RWPE1 (cell line): ENCODE data around the gene PSMA1.

Source experiments
- CTCF ChIA-PET: fragments of 350-600 bp; sonication (Branson Sonifier 250); formaldehyde crosslinking; extraction: SDS; loops from one replicate; lab custom pipeline; 2021; lab: Yijun Ruan, JAX
- POLR2A ChIA-PET: fragments of 400-600 bp; formaldehyde crosslinking; extraction: SDS; loops from one replicate; lab custom pipeline; 2020; ENCODE audit warnings: antibody characterized with exemption; ENCODE audit not compliant: low non-redundant PET; lab: Yijun Ruan, JAX
- DNase-seq: peaks from one replicate; pipeline ENCODE4 v3.0.0; 2012; ENCODE audit warnings: low spot score
- H3K27ac ChIP-seq: fragments of 450-650 bp; 2 replicates; pipeline ENCODE4 v1.5.1; 2017
- TF ChIP-seq, protein P1 (sequence below): fragments of 450-650 bp; conservative IDR thresholded peaks from 2 replicates; pipeline ENCODE4 v1.5.1; 2017; ENCODE audit warnings: low read depth, mild to moderate bottlenecking

PSMA1 gene

DNA sequence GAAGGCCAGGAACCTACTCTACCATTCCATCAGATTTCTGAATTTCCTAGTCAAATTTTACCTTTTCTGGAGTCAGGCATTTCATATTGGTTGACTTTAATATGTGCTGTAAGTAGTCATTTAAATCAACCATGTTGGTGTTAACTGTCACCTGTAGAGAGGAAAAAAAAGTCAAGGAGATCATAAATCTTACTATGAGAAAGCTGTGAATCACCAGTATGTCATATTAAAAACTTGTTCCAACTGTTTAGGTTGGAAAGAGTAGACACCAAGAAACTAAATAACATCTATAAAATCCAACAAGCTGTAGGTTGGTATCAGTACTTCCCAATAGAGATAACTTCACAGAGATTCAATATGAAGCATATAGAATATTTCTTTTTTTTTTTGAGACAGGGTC lies 60.0 kb downstream of the PSMA1 start:
- ChIA-PET POLR2A (no interaction called here), CTCF (interaction anchor here (0.6 to 1.7 kb wide), 3 partner anchors 11 to 159 kb away, joined by 3 to 7 read pairs (median 3); no protein-coding TSS in a partner anchor)
- TF ChIP-seq, protein P1, sequence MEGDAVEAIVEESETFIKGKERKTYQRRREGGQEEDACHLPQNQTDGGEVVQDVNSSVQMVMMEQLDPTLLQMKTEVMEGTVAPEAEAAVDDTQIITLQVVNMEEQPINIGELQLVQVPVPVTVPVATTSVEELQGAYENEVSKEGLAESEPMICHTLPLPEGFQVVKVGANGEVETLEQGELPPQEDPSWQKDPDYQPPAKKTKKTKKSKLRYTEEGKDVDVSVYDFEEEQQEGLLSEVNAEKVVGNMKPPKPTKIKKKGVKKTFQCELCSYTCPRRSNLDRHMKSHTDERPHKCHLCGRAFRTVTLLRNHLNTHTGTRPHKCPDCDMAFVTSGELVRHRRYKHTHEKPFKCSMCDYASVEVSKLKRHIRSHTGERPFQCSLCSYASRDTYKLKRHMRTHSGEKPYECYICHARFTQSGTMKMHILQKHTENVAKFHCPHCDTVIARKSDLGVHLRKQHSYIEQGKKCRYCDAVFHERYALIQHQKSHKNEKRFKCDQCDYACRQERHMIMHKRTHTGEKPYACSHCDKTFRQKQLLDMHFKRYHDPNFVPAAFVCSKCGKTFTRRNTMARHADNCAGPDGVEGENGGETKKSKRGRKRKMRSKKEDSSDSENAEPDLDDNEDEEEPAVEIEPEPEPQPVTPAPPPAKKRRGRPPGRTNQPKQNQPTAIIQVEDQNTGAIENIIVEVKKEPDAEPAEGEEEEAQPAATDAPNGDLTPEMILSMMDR, result no peak
- DNase-seq, result no peak
- no peak overlapping the region for H3K27ac ChIP-seq

DNA sequence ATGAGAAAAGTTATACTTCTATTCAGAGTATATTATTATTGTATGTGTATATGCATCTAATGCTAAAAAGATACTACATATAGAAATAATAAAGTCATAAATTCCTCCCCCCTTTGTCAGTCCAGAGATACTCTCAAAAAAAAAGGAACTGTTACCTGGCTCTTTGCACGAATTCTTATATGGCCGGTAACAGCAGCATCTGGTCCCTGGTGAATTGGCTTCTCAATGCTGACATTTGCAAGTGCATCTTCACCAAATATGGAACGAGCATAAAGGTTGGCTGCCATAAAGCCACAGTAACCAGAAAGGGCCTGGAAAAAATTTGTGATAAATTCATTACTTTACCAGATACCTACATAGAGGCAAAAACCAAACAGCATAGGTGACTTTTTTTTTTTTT lies 61.8 kb downstream of the PSMA1 start:
- DNase-seq, result no peak
- no peak overlapping the region for H3K27ac ChIP-seq
- POLR2A ChIA-PET, result no interaction called here
- CTCF ChIA-PET, result interaction anchor here (0.7 kb wide), 1 partner anchor 10 kb away, joined by 3 read pairs; no protein-coding TSS in a partner anchor
- TF ChIP-seq, protein P1, result no peak

DNA sequence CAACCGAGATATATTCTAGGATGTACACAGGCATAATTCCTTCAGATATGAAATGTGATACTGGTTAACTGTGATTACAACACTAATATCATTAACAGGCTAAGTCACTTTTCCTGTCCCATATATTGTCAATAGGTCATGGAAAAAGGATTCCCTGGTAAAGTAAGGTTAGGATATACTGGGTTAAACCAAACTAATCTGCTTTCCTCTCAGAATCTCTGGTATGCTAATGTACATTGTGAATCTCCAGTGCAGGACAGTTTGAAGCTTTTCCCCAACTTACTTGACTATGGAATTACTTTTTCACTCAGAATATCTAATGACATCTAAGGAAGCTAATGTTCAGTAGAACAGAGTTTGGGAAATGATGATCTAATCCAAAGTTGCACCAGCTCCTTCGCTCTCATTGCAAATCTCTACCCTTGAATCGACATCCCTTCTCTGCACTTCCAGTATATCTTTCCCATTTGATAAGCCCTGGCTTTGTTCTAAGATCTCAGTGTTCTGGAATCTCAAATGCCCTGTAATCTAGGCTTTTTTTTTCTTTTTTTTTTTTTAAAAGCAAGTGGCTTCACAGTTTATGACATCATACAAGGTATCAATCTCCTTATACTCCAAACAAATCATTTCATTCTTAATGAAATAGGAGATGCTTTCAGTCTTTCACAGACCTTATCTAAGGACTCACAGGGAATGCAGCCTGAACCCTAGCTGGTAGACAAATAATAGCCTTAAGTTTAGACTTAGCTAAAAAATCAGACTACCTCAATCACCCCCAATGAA lies 64.3 kb downstream of the PSMA1 start:
- TF ChIP-seq, protein P1, result no peak
- DNase-seq, result no peak
- ChIA-PET CTCF (interaction anchor here (0.6 to 3.4 kb wide), 23 partner anchors 10 to 1180 kb away, joined by 3 to 26 read pairs (median 4); no protein-coding TSS in a partner anchor), POLR2A (interaction anchor here (0.9 kb wide), 1 partner anchor 155 kb away, joined by 4 read pairs; no protein-coding TSS in a partner anchor)
- H3K27ac ChIP-seq, result no peak overlapping the region
